SU-DHL-6 (cell line): ENCODE results near the gene EMC10.

Experiments
- H2AFZ ChIP-seq: fragments of 200-600 bp; sonication (generic); 2 replicates; pipeline ENCODE4 v1.6.1; 2014; ENCODE audit warnings: low read depth, mild to moderate bottlenecking, moderate library complexity, mixed read lengths, antibody characterized with exemption, low read length; ENCODE audit not compliant: severe bottlenecking
- H3F3A ChIP-seq: fragments of 200-600 bp; shearing (Covaris generic); 2 replicates; pipeline ENCODE4 v1.6.0; 2016; ENCODE audit warnings: antibody characterized with exemption, mild to moderate bottlenecking; ENCODE audit not compliant: insufficient read depth
- H3K27ac ChIP-seq: fragments of 200-600 bp; sonication (generic); 2 replicates; pipeline ENCODE4 v1.5.1; 2016; ENCODE audit warnings: low read depth, mild to moderate bottlenecking, low read length, moderate library complexity, mixed read lengths
- H3K27me3 ChIP-seq: fragments of 200-600 bp; sonication (generic), shearing (Covaris generic); 2 replicates; pipeline ENCODE4 v1.6.0; 2014; ENCODE audit warnings: mild to moderate bottlenecking, low read length
- H3K36me3 ChIP-seq: fragments of 200-600 bp; sonication (generic); 2 replicates; pipeline ENCODE4 v1.6.1; 2014; ENCODE audit warnings: mild to moderate bottlenecking, low read length, mixed read lengths
- H3K4me2 ChIP-seq: fragments of 300-600, 200-600 bp; shearing (Covaris generic), sonication (generic); 2 replicates; pipeline ENCODE4 v1.6.0; 2014; ENCODE audit warnings: low read length, low read depth, mild to moderate bottlenecking; ENCODE audit not compliant: poor library complexity, severe bottlenecking
- H3K4me3 ChIP-seq: fragments of 200-600 bp; sonication (generic); 2 replicates; pipeline ENCODE4 v1.5.1; 2014; ENCODE audit warnings: antibody characterized with exemption, low read length, mild to moderate bottlenecking, mixed read lengths; ENCODE audit not compliant: insufficient read depth, poor library complexity, severe bottlenecking
- H3K79me2 ChIP-seq: fragments of 200-600 bp; sonication (generic); 2 replicates; pipeline ENCODE4 v1.6.1; 2014; ENCODE audit warnings: mild to moderate bottlenecking, low read length, moderate library complexity; ENCODE audit not compliant: insufficient read depth
- H3K9ac ChIP-seq: fragments of 200-600 bp; sonication (generic); 2 replicates; pipeline ENCODE4 v1.7.0; 2014; ENCODE audit warnings: mild to moderate bottlenecking, low read length
- H3K9me2 ChIP-seq: fragments of 200-600 bp; sonication (generic); replicated peaks from 2 replicates; pipeline ENCODE4 v1.6.1; 2014; ENCODE audit warnings: low read length; ENCODE audit not compliant: insufficient read depth
- H3K9me3 ChIP-seq: fragments of 200-600 bp; sonication (generic); 2 replicates; pipeline ENCODE4 v1.6.1; 2014; ENCODE audit warnings: low read length, mixed read lengths; ENCODE audit not compliant: insufficient read depth
- H4K20me1 ChIP-seq: fragments of 200-600 bp; sonication (generic); 2 replicates; pipeline ENCODE4 v1.6.1; 2014; ENCODE audit warnings: low read depth, mild to moderate bottlenecking, antibody characterized with exemption, low read length, moderate library complexity, mixed read lengths
- EZH2phosphoT487 ChIP-seq: fragments of 200-600 bp; sonication (generic), shearing (Covaris generic); conservative IDR thresholded peaks from 2 replicates; pipeline ENCODE4 v1.6.1; 2018; ENCODE audit warnings: mild to moderate bottlenecking, antibody characterized with exemption, low read length, moderate library complexity, mixed read lengths
- TF ChIP-seq, protein P1 (sequence below): fragments of 200-600 bp; sonication (generic); IDR thresholded peaks from one replicate; pipeline ENCODE4 v1.5.1; 2017; ENCODE audit warnings: antibody characterized with exemption, mild to moderate bottlenecking, low read length, moderate library complexity; ENCODE audit not compliant: insufficient read depth, poor library complexity, severe bottlenecking

The EMC10 gene

DNA sequence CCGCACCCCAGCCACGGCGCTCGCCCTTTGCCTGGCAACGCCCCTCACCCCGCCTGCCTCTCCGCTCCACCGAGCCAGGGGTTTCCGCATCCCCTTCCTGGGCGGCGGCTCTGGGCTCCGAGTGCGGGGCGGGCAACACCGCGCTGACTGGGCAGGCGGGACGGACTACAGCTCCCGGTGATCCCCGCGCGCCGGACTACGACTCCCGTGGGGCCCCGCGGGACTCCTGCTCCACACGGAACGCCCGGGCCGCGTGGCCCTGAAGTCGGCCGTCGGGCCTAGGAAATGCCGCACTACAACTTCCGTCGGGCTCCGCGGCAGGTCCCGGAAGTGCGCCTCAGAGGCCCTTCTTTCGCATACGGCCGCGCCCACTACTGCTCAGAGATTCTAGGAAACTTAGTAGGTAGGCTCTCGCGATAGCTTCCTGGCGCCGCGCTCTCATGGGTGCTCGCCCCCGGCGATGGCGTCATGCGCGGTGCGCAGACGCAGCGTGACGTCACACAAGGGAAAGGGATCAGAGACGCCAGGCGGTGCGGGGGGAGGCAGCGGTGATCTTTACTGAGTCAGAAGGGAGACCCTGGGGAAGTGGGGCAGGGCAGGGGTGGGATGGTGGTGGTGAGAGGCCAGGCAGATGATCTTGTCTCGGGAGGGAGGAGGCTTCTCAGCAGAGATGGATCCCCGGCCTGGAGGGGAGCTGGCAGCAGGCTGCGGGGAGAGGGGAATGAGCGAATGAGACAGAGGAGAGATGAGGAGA lies 34.9 kb downstream of the EMC10 start, which contains the start of gene JOSD2:
Gene JOSD2 (minus strand): TSS at position 123 of the 754 bp plus-strand sequence. CDS start 760 bp downstream, outside the sequence.
- Histone ChIP-seq H3K9me3 (no peaks in the 10 kb centered on the region), H3K9ac (peak within 1 kb of the TSS; percentile 80), H3F3A (no peaks in the 10 kb centered on the region), H3K79me2 (no peaks in the 10 kb centered on the region), H3K9me2 (no peaks in the 10 kb centered on the region), H3K4me2 (peak within 1 kb of the TSS; percentile 78), H3K4me3 (peak within 1 kb of the TSS; percentile 64), H2AFZ (peak within 1 kb of the TSS; percentile 76), H3K36me3 (no peaks in the 10 kb centered on the region), H4K20me1 (no peaks in the 10 kb centered on the region), H3K27ac (no peak within 1 kb of the TSS), H3K27me3 (no peaks in the 10 kb centered on the region)
- TF ChIP-seq, protein P1, sequence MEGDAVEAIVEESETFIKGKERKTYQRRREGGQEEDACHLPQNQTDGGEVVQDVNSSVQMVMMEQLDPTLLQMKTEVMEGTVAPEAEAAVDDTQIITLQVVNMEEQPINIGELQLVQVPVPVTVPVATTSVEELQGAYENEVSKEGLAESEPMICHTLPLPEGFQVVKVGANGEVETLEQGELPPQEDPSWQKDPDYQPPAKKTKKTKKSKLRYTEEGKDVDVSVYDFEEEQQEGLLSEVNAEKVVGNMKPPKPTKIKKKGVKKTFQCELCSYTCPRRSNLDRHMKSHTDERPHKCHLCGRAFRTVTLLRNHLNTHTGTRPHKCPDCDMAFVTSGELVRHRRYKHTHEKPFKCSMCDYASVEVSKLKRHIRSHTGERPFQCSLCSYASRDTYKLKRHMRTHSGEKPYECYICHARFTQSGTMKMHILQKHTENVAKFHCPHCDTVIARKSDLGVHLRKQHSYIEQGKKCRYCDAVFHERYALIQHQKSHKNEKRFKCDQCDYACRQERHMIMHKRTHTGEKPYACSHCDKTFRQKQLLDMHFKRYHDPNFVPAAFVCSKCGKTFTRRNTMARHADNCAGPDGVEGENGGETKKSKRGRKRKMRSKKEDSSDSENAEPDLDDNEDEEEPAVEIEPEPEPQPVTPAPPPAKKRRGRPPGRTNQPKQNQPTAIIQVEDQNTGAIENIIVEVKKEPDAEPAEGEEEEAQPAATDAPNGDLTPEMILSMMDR = no peak
- TF ChIP-seq EZH2phosphoT487 = no peak

DNA sequence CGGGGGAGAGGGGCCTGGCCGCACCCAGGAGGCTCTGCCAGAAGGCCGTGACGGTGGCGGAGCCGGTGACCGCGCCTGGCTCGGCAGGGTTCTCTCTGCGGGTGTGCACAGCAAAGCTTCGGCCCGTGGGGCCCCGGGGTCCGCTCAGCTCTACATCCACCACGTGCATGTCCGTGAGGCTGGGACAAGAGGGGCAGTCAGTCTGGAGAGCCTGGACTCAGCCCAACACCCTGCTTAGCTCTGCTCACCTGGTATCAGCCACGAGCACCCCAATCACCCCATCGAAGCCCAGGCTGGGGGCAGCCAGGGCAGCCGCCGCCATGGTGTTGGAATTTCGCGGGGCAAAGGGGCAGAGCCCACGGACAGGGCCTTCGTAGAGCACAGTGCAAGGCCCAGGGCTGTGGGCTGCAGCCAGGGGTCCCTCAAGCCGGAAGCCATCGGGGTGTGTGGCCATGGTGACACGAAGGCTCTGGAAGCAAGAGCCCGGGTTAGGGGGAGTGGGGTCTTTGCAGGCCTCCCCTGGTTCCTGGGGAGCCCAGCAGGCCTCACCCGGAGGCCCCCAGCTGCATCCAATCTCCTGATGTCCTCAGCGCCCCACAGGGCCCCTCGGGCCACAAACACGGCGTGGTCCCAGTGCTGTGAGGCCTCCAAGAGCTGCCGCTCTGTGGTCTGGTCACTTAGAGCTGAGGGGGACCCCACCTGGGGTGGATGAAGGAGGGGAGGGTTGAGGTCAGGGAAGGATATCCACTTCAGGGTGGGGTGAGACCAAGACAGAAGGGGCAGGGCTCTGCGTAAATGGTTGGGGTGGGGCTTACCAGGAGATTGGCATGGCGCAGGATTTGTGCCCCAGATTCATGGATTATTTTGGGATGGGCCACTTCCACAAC lies 36.0 kb downstream of the EMC10 start:
- Histone ChIP-seq H3K27ac (no peak overlapping the region), H3K4me2 (peak overlapping the region; percentile 78)

DNA sequence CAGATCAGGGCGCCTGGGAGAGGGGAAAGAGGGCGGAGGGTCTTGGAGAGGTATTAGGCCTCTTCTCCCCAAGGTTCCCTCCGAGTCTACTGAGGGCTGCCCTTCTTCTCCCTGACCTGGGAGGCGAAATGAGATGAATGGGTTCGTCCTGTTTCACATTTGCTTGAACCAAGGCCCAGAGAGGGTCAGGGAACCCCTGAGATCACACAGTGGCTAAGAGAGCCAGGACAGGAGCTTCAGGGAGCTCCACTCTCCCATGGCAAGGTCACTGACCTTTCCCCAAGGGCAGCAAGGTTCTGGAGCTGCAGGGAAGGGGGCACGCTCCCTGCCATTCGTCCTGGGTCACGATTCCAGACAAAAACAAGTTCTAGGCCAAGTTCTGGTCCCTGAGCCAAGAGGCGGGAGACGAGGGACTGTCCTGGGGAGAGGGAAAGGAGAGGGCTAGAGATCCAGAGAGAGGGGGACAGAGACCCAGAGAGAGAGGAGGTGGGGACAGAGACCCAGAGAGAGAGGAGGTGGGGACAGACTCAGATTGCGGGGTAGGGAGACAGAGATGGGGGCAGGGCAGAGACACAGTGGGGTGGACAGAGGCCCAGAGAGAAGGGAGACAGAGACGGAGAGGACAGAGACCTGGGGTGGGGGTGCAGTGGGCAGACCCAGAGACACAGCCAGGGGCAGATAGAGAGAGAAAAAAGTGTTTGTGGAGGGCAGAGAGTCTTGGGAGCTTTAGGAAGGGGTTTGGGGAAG lies 36.9 kb downstream of the EMC10 start:
- Histone ChIP-seq H3K27me3 (no peaks in the 10 kb centered on the region), H3F3A (no peaks in the 10 kb centered on the region), H3K27ac (no peak overlapping the region), H3K4me3 (no peak overlapping the region), H2AFZ (no peak overlapping the region), H3K79me2 (no peaks in the 10 kb centered on the region), H3K4me2 (no peak overlapping the region), H4K20me1 (no peaks in the 10 kb centered on the region), H3K9ac (no peak overlapping the region), H3K36me3 (no peaks in the 10 kb centered on the region), H3K9me3 (no peaks in the 10 kb centered on the region), H3K9me2 (no peaks in the 10 kb centered on the region)
- TF ChIP-seq, protein P1 = no peak
- TF ChIP-seq EZH2phosphoT487 = no peak

More for the DNA sequence above, 36.0 kb downstream of the EMC10 start:
- Histone ChIP-seq H3K4me3 (no peak overlapping the region), H4K20me1 (no peaks in the 10 kb centered on the region), H3K9ac (0 out of 2 replicates have a peak overlapping the region, but pooled peaks have one; percentile 80), H3K9me2 (no peaks in the 10 kb centered on the region), H3K79me2 (no peaks in the 10 kb centered on the region), H3K9me3 (no peaks in the 10 kb centered on the region), H2AFZ (no peak overlapping the region), H3F3A (no peaks in the 10 kb centered on the region), H3K27me3 (no peaks in the 10 kb centered on the region), H3K36me3 (no peaks in the 10 kb centered on the region)
- no peak for TF ChIP-seq EZH2phosphoT487
- TF ChIP-seq, protein P1 = no peak
